Central memory CD4-positive, alpha-beta T cell (primary cell): ENCODE results near the gene CIZ1.
"Not testable (repeated sequence)": the region's sequence is repeated elsewhere in the genome, so short reads cannot be mapped to it uniquely, and the experiment has no call there.

Experiments
- DNase-seq: peaks from one replicate; pipeline ENCODE4 v3.0.0; 2022

Gene CIZ1

GRCh38 chr9:128188209-128188608 is 3.2 kb downstream of the CIZ1 start:
- no peak for DNase-seq

GRCh38 chr9:128187361-128187760 is 4.0 kb downstream of the CIZ1 start:
- DNase-seq = no peak

GRCh38 chr9:128185979-128186965 is 5.1 kb downstream of the CIZ1 start:
- no peak for DNase-seq

- no peak for DNase-seq
Observed at GRCh38 chr9:128182893-128183588, 8.3 kb downstream of the CIZ1 start.

- DNase-seq = not testable (repeated sequence)
Observed at GRCh38 chr9:128181480-128181879, 9.9 kb downstream of the CIZ1 start.

- no peak for DNase-seq
Observed at GRCh38 chr9:128180447-128180846, 10.9 kb downstream of the CIZ1 start.

GRCh38 chr9:128180001-128180400 is 11.4 kb downstream of the CIZ1 start:
- no peak for DNase-seq

GRCh38 chr9:128178806-128179431 is 12.5 kb downstream of the CIZ1 start:
- DNase-seq = no peak

- DNase-seq = no peak
Observed at GRCh38 chr9:128175726-128176125, 15.6 kb downstream of the CIZ1 start.

GRCh38 chr9:128175102-128175563 is 16.2 kb downstream of the CIZ1 start:
- DNase-seq = no peak

- DNase-seq = no peak
Observed at GRCh38 chr9:128174062-128174461, 17.3 kb downstream of the CIZ1 start.

- DNase-seq = no peak
Observed at GRCh38 chr9:128169925-128170324, 21.4 kb downstream of the CIZ1 start.

GRCh38 chr9:128169492-128169891 is 21.9 kb downstream of the CIZ1 start:
- no peak for DNase-seq

- no peak for DNase-seq
Observed at GRCh38 chr9:128168731-128169308, 22.6 kb downstream of the CIZ1 start.

GRCh38 chr9:128167209-128167608 is 24.2 kb downstream of the CIZ1 start:
- no peak for DNase-seq

GRCh38 chr9:128166169-128166568 is 25.2 kb downstream of the CIZ1 start:
- no peak for DNase-seq

- DNase-seq = no peak
Observed at GRCh38 chr9:128164307-128164885, 27.0 kb downstream of the CIZ1 start.

GRCh38 chr9:128163523-128164306 is 27.7 kb downstream of the CIZ1 start:
- no peak for DNase-seq

GRCh38 chr9:128163027-128163515 is 28.3 kb downstream of the CIZ1 start:
- DNase-seq = no peak

- no peak for DNase-seq
Observed at GRCh38 chr9:128162215-128163026, 29.0 kb downstream of the CIZ1 start.
